Ascending aorta (tissue), 2 donors: ENCODE data around the gene KPNA1. TPM values are rescaled to one million over a fixed set of nuclear protein-coding genes. Genes with fewer than 3 reads are reported as not detected.

Source experiments
- DNase-seq, 2 donors: peaks; one replicate each; pipeline ENCODE4 v3.0.0-alpha.2; 2019; ENCODE audit warnings: low spot score in 2 of 2
- H3K27ac ChIP-seq, 2 donors: fragments of 200-600 bp; sonication (generic); one replicate each; pipeline ENCODE4 v1.5.1; 2016 to 2017; ENCODE audit warnings: mild to moderate bottlenecking in 1 of 2
- H3K27me3 ChIP-seq: fragments of 200-600 bp; sonication (generic); one replicate; pipeline ENCODE4 v1.5.1; 2017
- H3K36me3 ChIP-seq, 2 donors: fragments of 200-600 bp; sonication (generic); one replicate each; pipeline ENCODE4 v1.5.1; 2016
- H3K4me1 ChIP-seq, 2 donors: fragments of 200-600 bp; sonication (generic); one replicate each; pipeline ENCODE4 v1.5.1; 2016 to 2017; ENCODE audit warnings: mild to moderate bottlenecking in 1 of 2
- H3K4me3 ChIP-seq, 2 donors: fragments of 200-600 bp; sonication (generic); one replicate each; pipeline ENCODE4 v1.5.1; 2016 to 2017; ENCODE audit warnings: mild to moderate bottlenecking in 1 of 2
- H3K9me3 ChIP-seq, 2 donors: fragments of 200-600 bp; sonication (generic); one replicate each; pipeline ENCODE4 v1.5.1; 2016
- CTCF ChIP-seq, 3 experiments: fragments of 200-600 bp in 2 of 3; fragments of 450-650 bp in 1 of 3; sonication (generic) in 2 of 3; IDR thresholded peaks; one replicate each; pipeline ENCODE4 v1.5.1; 2016 to 2019; ENCODE audit warnings: antibody characterized with exemption in 3 of 3, mild to moderate bottlenecking in 1 of 3, moderate library complexity in 1 of 3
- intact Hi-C: fragments of 100-400 bp; cut with DNase I; formaldehyde crosslinking; loops from one replicate; pipeline ENCODE4 v1.15.1; 2023
- total RNA-seq: library from RNA; depleted of rRNA; stranded (reverse); fragments of >200 nt; gene quantifications from one replicate; pipeline ENCODE4 v1.1.0, GENCODE V29; 2016

Gene KPNA1
- total RNA-seq, 1 donor from 2014 or later: 21.1 TPM

GRCh38 chr3:122410639-122411038 is 104.1 kb downstream of the KPNA1 start:
- Histone ChIP-seq H3K9me3 (no peaks in the 10 kb centered on the region), H3K4me1 (peaks cover 4 to 10% of the 10 kb centered on the region in 2 donors), H3K27me3 (no peaks in the 10 kb centered on the region), H3K36me3 (peaks cover 32 to 50% of the 10 kb centered on the region in 2 donors), H3K27ac (no peak overlapping the region), H3K4me3 (no peak overlapping the region)
- DNase-seq: no peak
- no peak for TF ChIP-seq CTCF (IDR thresholded peaks at IDR 0.05)
- intact Hi-C loops: loop anchor here (10.0 kb wide), 1 partner anchor 384 kb away; the partner anchor contains the start of genes HSPBAP1 and SLC49A4

GRCh38 chr3:122410111-122410510 is 104.6 kb downstream of the KPNA1 start:
- H3K27ac ChIP-seq: no peak overlapping the region
- no peaks in the 10 kb centered on the region for H3K9me3 ChIP-seq
- no peak overlapping the region for H3K4me3 ChIP-seq
- no peaks in the 10 kb centered on the region for H3K27me3 ChIP-seq
- TF ChIP-seq CTCF (IDR thresholded peaks at IDR 0.05): no peak
- peaks cover 34 to 55% of the 10 kb centered on the region in 2 donors for H3K36me3 ChIP-seq
- H3K4me1 ChIP-seq: peaks cover 1 to 8% of the 10 kb centered on the region in 2 donors
- intact Hi-C loops: loop anchor here (10.0 kb wide), 1 partner anchor 385 kb away; the partner anchor contains the start of genes HSPBAP1 and SLC49A4
- no peak for DNase-seq

- Histone ChIP-seq H3K4me3 (no peak overlapping the region), H3K27me3 (no peaks in the 10 kb centered on the region), H3K36me3 (peaks cover 38 to 60% of the 10 kb centered on the region in 2 donors), H3K9me3 (no peaks in the 10 kb centered on the region), H3K27ac (no peak overlapping the region), H3K4me1 (peaks cover 0 to 1% of the 10 kb centered on the region in 2 donors)
- intact Hi-C loops: no loop called here
- TF ChIP-seq CTCF (IDR thresholded peaks at IDR 0.05): no peak
- DNase-seq: no peak
Observed at GRCh38 chr3:122409446-122409845, 105.3 kb downstream of the KPNA1 start.

GRCh38 chr3:122407946-122408345 is 106.8 kb downstream of the KPNA1 start:
- Histone ChIP-seq H3K4me1 (no peaks in the 10 kb centered on the region), H3K36me3 (peaks cover 41 to 75% of the 10 kb centered on the region in 2 donors), H3K27ac (no peak overlapping the region), H3K27me3 (no peaks in the 10 kb centered on the region), H3K9me3 (no peaks in the 10 kb centered on the region), H3K4me3 (no peak overlapping the region)
- no peak for DNase-seq
- intact Hi-C loops: no loop called here
- no peak for TF ChIP-seq CTCF (IDR thresholded peaks at IDR 0.05)

- no peak for DNase-seq
- H3K4me3 ChIP-seq: no peak overlapping the region
- no peaks in the 10 kb centered on the region for H3K9me3 ChIP-seq
- no peaks in the 10 kb centered on the region for H3K4me1 ChIP-seq
- no peaks in the 10 kb centered on the region for H3K27me3 ChIP-seq
- peaks cover 41 to 79% of the 10 kb centered on the region in 2 donors for H3K36me3 ChIP-seq
- intact Hi-C loops: no loop called here
- no peak for TF ChIP-seq CTCF (IDR thresholded peaks at IDR 0.05)
- H3K27ac ChIP-seq: no peak overlapping the region
Observed at GRCh38 chr3:122406198-122406597, 108.5 kb downstream of the KPNA1 start.

GRCh38 chr3:122405015-122405414 is 109.7 kb downstream of the KPNA1 start:
- no peak for TF ChIP-seq CTCF (IDR thresholded peaks at IDR 0.05)
- intact Hi-C loops: no loop called here
- Histone ChIP-seq H3K27ac (no peak overlapping the region), H3K36me3 (peaks cover 38 to 69% of the 10 kb centered on the region in 2 donors), H3K4me1 (no peaks in the 10 kb centered on the region), H3K27me3 (no peaks in the 10 kb centered on the region), H3K4me3 (no peak overlapping the region), H3K9me3 (no peaks in the 10 kb centered on the region)
- DNase-seq: no peak
